Gastroesophageal sphincter (tissue), 3 donors: ENCODE data around the gene TMOD2.

Experiments
- CTCF ChIP-seq, 4 experiments: fragments of 200-600 bp in 2 of 4; fragments of 450-650 bp in 2 of 4; sonication (generic) in 1 of 4; IDR thresholded peaks; one replicate each; pipeline ENCODE4 v1.5.1; 2017 to 2019; ENCODE audit warnings: antibody characterized with exemption in 4 of 4, mild to moderate bottlenecking in 2 of 4, moderate library complexity in 2 of 4
- POLR2A ChIP-seq, 2 donors: fragments of 450-650 bp; IDR thresholded peaks; one replicate each; pipeline ENCODE4 v1.6.1; 2017; ENCODE audit warnings: antibody characterized with exemption in 2 of 2, mild to moderate bottlenecking in 2 of 2, moderate library complexity in 1 of 2
- POLR2AphosphoS5 ChIP-seq: sonication (generic); formaldehyde crosslinking; IDR thresholded peaks from one replicate; pipeline ENCODE4 v1.6.1; 2017; ENCODE audit warnings: antibody characterized with exemption

DNA sequence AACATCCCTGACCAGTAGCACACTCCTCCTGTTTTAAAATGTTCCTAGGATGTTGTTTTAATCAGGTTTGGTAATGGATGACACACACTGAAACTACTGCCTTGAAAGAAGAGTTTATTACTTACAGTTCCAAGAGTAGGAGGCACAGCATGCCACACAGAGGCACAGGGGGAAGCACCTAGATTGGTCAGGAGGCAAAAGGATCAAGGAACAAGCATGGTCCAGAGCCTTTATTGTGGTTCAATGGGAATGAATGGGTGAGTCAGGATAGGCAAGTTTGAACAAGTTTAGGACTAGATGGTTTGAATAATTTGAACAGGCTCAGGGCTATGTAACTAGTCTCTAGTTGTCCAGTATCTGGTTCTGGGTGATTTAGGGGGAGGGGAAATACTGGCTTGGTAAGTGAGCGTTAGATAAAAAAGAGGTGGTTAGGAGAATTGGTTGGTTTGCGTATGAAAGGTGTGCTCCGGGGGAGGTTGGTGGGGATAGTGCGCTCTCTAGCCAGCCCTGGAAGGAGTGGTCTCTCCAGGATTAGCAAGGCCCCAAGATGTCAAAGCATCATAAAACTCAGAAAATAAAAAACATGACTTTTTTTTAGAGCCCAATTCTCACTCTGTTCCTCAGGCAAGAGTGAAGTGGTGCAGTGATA is 113.1 kb downstream of the TMOD2 start:
- TF ChIP-seq CTCF (IDR thresholded peaks at IDR 0.05), result no peak
- no peak for TF ChIP-seq POLR2A (IDR thresholded peaks at IDR 0.05)
- no peak for TF ChIP-seq POLR2AphosphoS5
